Measurements from ENCODE around the gene NEUROD2. TPM values are rescaled to one million over a fixed set of nuclear protein-coding genes. Genes with fewer than 3 reads are reported as not detected.

The NEUROD2 gene
- total and polyA plus RNA-seq, 2 donors (not counting 3 experiments of a cell fraction or from before 2014, with no cell fraction given), result not detected

DNA sequence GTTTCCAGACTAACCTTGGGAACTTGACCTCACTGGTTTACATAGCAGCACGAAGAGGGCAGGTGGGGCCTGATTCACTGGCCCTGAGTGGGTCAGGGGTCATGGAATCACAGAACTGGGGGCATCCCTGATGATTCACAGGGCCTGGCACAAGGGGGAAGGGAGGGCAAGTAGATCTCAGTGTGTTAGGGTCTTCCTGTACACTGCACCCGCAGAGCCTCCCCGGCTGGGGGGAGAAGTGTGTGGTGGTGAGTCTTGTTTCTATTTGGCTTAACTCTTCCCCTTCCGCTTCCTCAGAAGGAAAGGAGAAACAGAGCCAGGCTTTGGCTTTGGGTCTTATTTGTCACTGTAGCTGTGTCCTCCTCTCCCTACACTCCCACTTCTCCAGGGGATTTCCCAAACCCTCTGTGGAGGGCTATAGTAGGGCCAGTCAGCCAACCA, 32.9 kb upstream of the NEUROD2 start:
- Histone ChIP-seq H3K9me1 (replicated peaks; ENCODE audit: control insufficient read depth, extremely low read depth, insufficient read depth, low read length) (no peaks in the 10 kb centered on the region), H3K27ac (ENCODE audit: insufficient read depth, low read depth, low read length) (no peak overlapping the region), H3K36me3 (ENCODE audit: control insufficient read depth in 2 of 2, extremely low read depth in 1 of 2, insufficient read depth in 2 of 2, low read length in 2 of 2) (no peaks in the 10 kb centered on the region), H3K27me3 (ENCODE audit: control insufficient read depth in 2 of 2, insufficient read depth in 2 of 2, low read length in 2 of 2) (no peaks in the 10 kb centered on the region), H3K4me3 (replicated peaks in 1 of 3; ENCODE audit: insufficient read depth in 1 of 3, low read depth in 1 of 3, low read length in 3 of 3) (no peak overlapping the region), H3K79me2 (ENCODE audit: control insufficient read depth, insufficient read depth, low read length) (peaks cover 26% of the 10 kb centered on the region), H3K9ac (replicated peaks; ENCODE audit: extremely low read depth, insufficient read depth, low read length) (no peak overlapping the region), H4K20me1 (replicated peaks; ENCODE audit: control insufficient read depth, extremely low read depth, insufficient read depth, low read length) (no peaks in the 10 kb centered on the region), H3K9me3 (replicated peaks; ENCODE audit: control insufficient read depth, insufficient read depth, low read length) (no peaks in the 10 kb centered on the region), H3K4me2 (ENCODE audit: insufficient read depth, low read length) (no peak overlapping the region), H2AFZ (ENCODE audit: low read depth, low read length) (no peak overlapping the region), H3K4me1 (ENCODE audit: control insufficient read depth, extremely low read depth, insufficient read depth, low read length) (peaks cover 22% of the 10 kb centered on the region)
- intact Hi-C loops (cut with micrococcal nuclease) (no loop called here), dilution Hi-C loops (cut with MboI; ENCODE audit: extremely low pct_ligation_motif_present, low sequenced_read_pairs) (no loop called here)
- ChIA-PET CTCF (interaction anchor here (1.2 to 5.2 kb wide), 5 partner anchors 14 to 31 kb away, joined by 3 to 25 read pairs (median 5); no protein-coding TSS in a partner anchor), POLR2A (no interaction called here)
- no peak for DNase-seq (ENCODE audit: low read depth, low spot score)
- no peak for FAIRE-seq
- TF ChIP-seq MYC (IDR thresholded peaks at IDR 0.05; ENCODE audit: low read depth, low read length) (no peak), FOS (IDR thresholded peaks at IDR 0.05; ENCODE audit: borderline replicate concordance, insufficient read depth, low read length) (no peak), GATA2 (IDR thresholded peaks at IDR 0.05; ENCODE audit: insufficient read depth, insufficient read length, low read depth, low read length) (no peak), MAX (IDR thresholded peaks at IDR 0.05; ENCODE audit: insufficient read depth, insufficient read length) (no peak), POLR2A (IDR thresholded peaks at IDR 0.05; ENCODE audit: low read depth, low read length) (no peak), JUN (IDR thresholded peaks at IDR 0.05; ENCODE audit: borderline replicate concordance, insufficient read depth, insufficient read length, low read depth) (no peak), EZH2 (IDR thresholded peaks at IDR 0.05; ENCODE audit: borderline replicate concordance, low read depth, low read length, severe bottlenecking) (no peak), POLR2AphosphoS5 (IDR thresholded peaks at IDR 0.05; ENCODE audit: insufficient read depth, low read depth, low read length) (no peak)
- TF ChIP-seq, protein P1, sequence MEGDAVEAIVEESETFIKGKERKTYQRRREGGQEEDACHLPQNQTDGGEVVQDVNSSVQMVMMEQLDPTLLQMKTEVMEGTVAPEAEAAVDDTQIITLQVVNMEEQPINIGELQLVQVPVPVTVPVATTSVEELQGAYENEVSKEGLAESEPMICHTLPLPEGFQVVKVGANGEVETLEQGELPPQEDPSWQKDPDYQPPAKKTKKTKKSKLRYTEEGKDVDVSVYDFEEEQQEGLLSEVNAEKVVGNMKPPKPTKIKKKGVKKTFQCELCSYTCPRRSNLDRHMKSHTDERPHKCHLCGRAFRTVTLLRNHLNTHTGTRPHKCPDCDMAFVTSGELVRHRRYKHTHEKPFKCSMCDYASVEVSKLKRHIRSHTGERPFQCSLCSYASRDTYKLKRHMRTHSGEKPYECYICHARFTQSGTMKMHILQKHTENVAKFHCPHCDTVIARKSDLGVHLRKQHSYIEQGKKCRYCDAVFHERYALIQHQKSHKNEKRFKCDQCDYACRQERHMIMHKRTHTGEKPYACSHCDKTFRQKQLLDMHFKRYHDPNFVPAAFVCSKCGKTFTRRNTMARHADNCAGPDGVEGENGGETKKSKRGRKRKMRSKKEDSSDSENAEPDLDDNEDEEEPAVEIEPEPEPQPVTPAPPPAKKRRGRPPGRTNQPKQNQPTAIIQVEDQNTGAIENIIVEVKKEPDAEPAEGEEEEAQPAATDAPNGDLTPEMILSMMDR (IDR thresholded peaks at IDR 0.05; ENCODE audit: extremely low read depth in 1 of 2, insufficient read depth in 1 of 2, low read depth in 1 of 2, low read length in 2 of 2), result no peak
- BruUV-seq (replicated peaks), result no TSS peak

All from endothelial cell of umbilical vein (primary cell).